ENCODE measurements around the gene MAN2B1. TPM values are rescaled to one million over a fixed set of nuclear protein-coding genes. Genes with fewer than 3 reads are reported as not detected.

MAN2B1 gene
- polyA plus RNA-seq, 3 donors: 218 to 305 (median 295) TPM

DNA sequence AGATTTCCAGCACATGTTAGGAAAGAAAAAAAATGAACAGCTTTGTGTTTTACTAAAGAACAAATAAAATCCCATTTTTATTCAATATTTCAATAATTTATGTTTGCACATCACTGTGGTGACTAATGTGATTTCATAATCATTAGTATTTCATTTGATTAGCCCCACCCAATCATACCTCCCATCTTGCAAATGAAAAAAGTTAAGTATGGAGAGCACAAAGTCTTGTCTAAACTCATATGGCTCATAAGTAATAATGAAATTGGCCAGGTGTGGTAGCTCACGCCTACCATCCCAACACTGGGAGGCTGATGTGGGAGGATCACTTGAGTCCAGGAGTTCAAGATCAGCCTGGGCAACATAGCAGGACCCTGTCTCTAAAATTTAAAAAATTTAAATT is 59.7 kb downstream of the MAN2B1 start:
- no peak for TF ChIP-seq CTCF (IDR thresholded peaks at IDR 0.05)
- no peak overlapping the region for H3K9ac ChIP-seq (ENCODE audit: insufficient read depth, low read length, poor library complexity, severe bottlenecking)
- no peak overlapping the region for H2AFZ ChIP-seq (ENCODE audit: insufficient read depth, low read depth, low read length, poor library complexity, severe bottlenecking)
- H3K4me1 ChIP-seq (ENCODE audit: control insufficient read depth in 1 of 2, insufficient read depth in 2 of 2, low read length in 2 of 2): peaks cover 14 to 17% of the 10 kb centered on the region in 2 donors
- H3K27me3 Mint-ChIP-seq (ENCODE audit: low read depth in 3 of 3): no peaks in the 10 kb centered on the region
- no peak for DNase-seq
- peaks cover 21% of the 10 kb centered on the region for H3K4me1 Mint-ChIP-seq
- intact Hi-C loops (cut with micrococcal nuclease): no loop called here
- peaks cover 19 to 40% of the 10 kb centered on the region in 2 donors for H3K36me3 ChIP-seq (replicated peaks in 1 of 2; ENCODE audit: control insufficient read depth in 1 of 2, insufficient read depth in 2 of 2, low read length in 2 of 2)
- no peak overlapping the region for H3K27ac Mint-ChIP-seq
- no peaks in the 10 kb centered on the region for H3K9me3 ChIP-seq (replicated peaks in 1 of 2; ENCODE audit: control insufficient read depth in 1 of 2, insufficient read depth in 1 of 2, low read length in 2 of 2)
- H3K9me3 Mint-ChIP-seq: peaks cover 0 to 3% (median 2%) of the 10 kb centered on the region in 7 donors
- H3K79me2 ChIP-seq (ENCODE audit: insufficient read depth, low read length): peaks cover 19% of the 10 kb centered on the region
- no peak overlapping the region for H3K27ac ChIP-seq (ENCODE audit: low read depth in 1 of 2, low read length in 2 of 2)
- H3K36me3 Mint-ChIP-seq: peaks cover 23 to 45% of the 10 kb centered on the region in 2 donors
- no CpG with 5 or more reads among the region's 1 CpG for WGBS (ENCODE audit: insufficient coverage)
- peaks cover 8% of the 10 kb centered on the region for H4K20me1 ChIP-seq (ENCODE audit: insufficient read depth, low read length)
- no peak overlapping the region for H3K4me3 ChIP-seq (replicated peaks in 1 of 3; ENCODE audit: low read depth in 2 of 3, low read length in 3 of 3)
- no peak overlapping the region for H3K4me2 ChIP-seq (replicated peaks; ENCODE audit: extremely low read depth, low read length, poor library complexity, severe bottlenecking)
- no peaks in the 10 kb centered on the region for H3K27me3 ChIP-seq (ENCODE audit: control insufficient read depth in 2 of 2, insufficient read depth in 2 of 2, low read length in 2 of 2)
- no peak overlapping the region for H3K4me3 Mint-ChIP-seq

- Mint-ChIP-seq H3K27ac (peak overlapping the region in 1 of 7 donors; percentile 40), H3K36me3 (peaks cover 32 to 62% of the 10 kb centered on the region in 2 donors), H3K9me3 (peaks cover 0 to 3% (median 2%) of the 10 kb centered on the region in 7 donors), H3K4me3 (no peak overlapping the region), H3K27me3 (ENCODE audit: low read depth in 3 of 3) (no peaks in the 10 kb centered on the region), H3K4me1 (peaks cover 10% of the 10 kb centered on the region)
- no peak for DNase-seq
- Histone ChIP-seq H3K4me2 (replicated peaks; ENCODE audit: extremely low read depth, low read length, poor library complexity, severe bottlenecking) (no peak overlapping the region), H3K79me2 (ENCODE audit: insufficient read depth, low read length) (no peaks in the 10 kb centered on the region), H3K27ac (ENCODE audit: low read depth in 1 of 2, low read length in 2 of 2) (no peak overlapping the region), H3K27me3 (ENCODE audit: control insufficient read depth in 2 of 2, insufficient read depth in 2 of 2, low read length in 2 of 2) (no peaks in the 10 kb centered on the region), H2AFZ (ENCODE audit: insufficient read depth, low read depth, low read length, poor library complexity, severe bottlenecking) (no peak overlapping the region), H3K9ac (ENCODE audit: insufficient read depth, low read length, poor library complexity, severe bottlenecking) (no peak overlapping the region), H4K20me1 (ENCODE audit: insufficient read depth, low read length) (no peaks in the 10 kb centered on the region), H3K36me3 (replicated peaks in 1 of 2; ENCODE audit: control insufficient read depth in 1 of 2, insufficient read depth in 2 of 2, low read length in 2 of 2) (peaks cover 21 to 53% of the 10 kb centered on the region in 2 donors), H3K4me1 (ENCODE audit: control insufficient read depth in 1 of 2, insufficient read depth in 2 of 2, low read length in 2 of 2) (peaks cover 0 to 6% of the 10 kb centered on the region in 2 donors), H3K9me3 (replicated peaks in 1 of 2; ENCODE audit: control insufficient read depth in 1 of 2, insufficient read depth in 1 of 2, low read length in 2 of 2) (no peaks in the 10 kb centered on the region), H3K4me3 (replicated peaks in 1 of 3; ENCODE audit: low read depth in 2 of 3, low read length in 3 of 3) (no peak overlapping the region)
- intact Hi-C loops (cut with micrococcal nuclease): no loop called here
- TF ChIP-seq CTCF (IDR thresholded peaks at IDR 0.05): no peak
- no CpG with 5 or more reads among the region's 1 CpG for WGBS (ENCODE audit: insufficient coverage)
These were observed 62.8 kb downstream of the MAN2B1 start for GRCh38 chr19:12603714-12604113.

Data from CD14-positive monocyte (primary cell).